Spleen (tissue), 7 donors: ENCODE data around the gene ASGR2.

ENCODE experiments used
- CTCF ChIP-seq, 11 experiments: fragments of 200-600 bp in 7 of 11; fragments of 450-650 bp in 4 of 11; sonication (generic) in 4 of 11; IDR thresholded peaks in 8 of 11; conservative IDR thresholded peaks in 3 of 11; 1 replicate in 7 of 11; 2 replicates in 4 of 11; pipeline versions ENCODE4 v1.4.0 to v1.8.0; 2016 to 2021; ENCODE audit warnings: antibody characterized with exemption in 11 of 11, inconsistent platforms in 4 of 11, mild to moderate bottlenecking in 1 of 11
- POLR2A ChIP-seq, 3 donors: fragments of 450-650 bp; IDR thresholded peaks; one replicate each; pipeline ENCODE4 v1.5.1; 2017; ENCODE audit warnings: antibody characterized with exemption in 3 of 3, mild to moderate bottlenecking in 1 of 3
- donor health status: DM: no; HTN: no; CAD: no; lungs with moderate emphysema.
- donor health status: DM: no; HTN: no; CAD: no.
- donor health status: DM: no; HTN: no; CAD: no.

GRCh38 chr17:7080456-7081041, 34.1 kb downstream of the ASGR2 start:
- no peak for TF ChIP-seq CTCF (IDR thresholded peaks at IDR 0.05 in 8 of 11, conservative IDR thresholded peaks at IDR 0.05 in 3 of 11)
- TF ChIP-seq POLR2A (IDR thresholded peaks at IDR 0.05), result no peak
